H9 (cell line): ENCODE results near the gene RAB9A. TPM values are rescaled to one million over a fixed set of nuclear protein-coding genes. Genes with fewer than 3 reads are reported as not detected.

ENCODE experiments used
- DNase-seq: peaks from one replicate; pipeline ENCODE4 v3.0.0-alpha.2; 2017
- H2AFZ ChIP-seq: one replicate; pipeline ENCODE4 v1.6.1; 2013; ENCODE audit warnings: mild to moderate bottlenecking, low read length, control low read depth, moderate library complexity
- H2AK5ac ChIP-seq: 2 replicates; pipeline ENCODE4 v1.6.1; 2013; ENCODE audit warnings: low read length, control low read depth, mixed read lengths; ENCODE audit not compliant: insufficient read length
- H2BK120ac ChIP-seq: one replicate; pipeline ENCODE4 v1.6.1; 2013; ENCODE audit warnings: low read depth, mild to moderate bottlenecking, low read length, control low read depth, inconsistent platforms; ENCODE audit not compliant: poor library complexity, severe bottlenecking
- H2BK12ac ChIP-seq: 2 replicates; pipeline ENCODE4 v1.6.1; 2013; ENCODE audit warnings: low read length, control low read depth, mixed read lengths, low read depth; ENCODE audit not compliant: insufficient read length
- H2BK15ac ChIP-seq: 2 replicates; pipeline ENCODE4 v1.6.1; 2013; ENCODE audit warnings: low read depth, low read length, control low read depth
- H2BK20ac ChIP-seq: one replicate; pipeline ENCODE4 v1.6.1; 2013; ENCODE audit warnings: low read depth, mild to moderate bottlenecking, low read length, control low read depth, inconsistent platforms; ENCODE audit not compliant: poor library complexity, severe bottlenecking
- H2BK5ac ChIP-seq: 2 replicates; pipeline ENCODE4 v1.6.1; 2013; ENCODE audit warnings: low read length, control low read depth, mixed read lengths; ENCODE audit not compliant: insufficient read length
- H3K14ac ChIP-seq: 2 replicates; pipeline ENCODE4 v1.6.1; 2013; ENCODE audit warnings: low read length, control low read depth; ENCODE audit not compliant: insufficient read depth
- H3K18ac ChIP-seq: 2 replicates; pipeline ENCODE4 v1.6.1; 2013; ENCODE audit warnings: low read depth, mild to moderate bottlenecking, mixed read lengths, low read length, control low read depth; ENCODE audit not compliant: insufficient read length
- H3K23ac ChIP-seq: 2 replicates; pipeline ENCODE4 v1.6.1; 2013; ENCODE audit warnings: low read length, control low read depth, mixed read lengths, low read depth; ENCODE audit not compliant: insufficient read length
- H3K23me2 ChIP-seq: 2 replicates; pipeline ENCODE4 v1.6.1; 2013; ENCODE audit warnings: low read depth, mild to moderate bottlenecking, mixed read lengths, low read length, control low read depth; ENCODE audit not compliant: insufficient read length, poor library complexity, severe bottlenecking
- H3K27ac ChIP-seq: 2 replicates; pipeline ENCODE4 v1.5.1; 2013; ENCODE audit warnings: low read length, control low read depth, mixed read lengths, low read depth; ENCODE audit not compliant: insufficient read length
- H3K27me3 ChIP-seq: 2 replicates; pipeline ENCODE4 v1.6.1; 2013; ENCODE audit warnings: low read length, control low read depth, inconsistent platforms; ENCODE audit not compliant: insufficient read depth
- H3K4ac ChIP-seq: 2 replicates; pipeline ENCODE4 v1.6.1; 2013; ENCODE audit warnings: low read depth, mild to moderate bottlenecking, control low read depth, inconsistent platforms, low read length, moderate library complexity
- H3K4me1 ChIP-seq: 2 replicates; pipeline ENCODE4 v1.6.1; 2013; ENCODE audit warnings: low read length, control low read depth, inconsistent platforms; ENCODE audit not compliant: insufficient read depth
- H3K4me2 ChIP-seq: 2 replicates; pipeline ENCODE4 v1.6.1; 2013; ENCODE audit warnings: low read length, control low read depth, mixed read lengths; ENCODE audit not compliant: insufficient read length, insufficient read depth
- H3K56ac ChIP-seq: 2 replicates; pipeline ENCODE4 v1.6.1; 2013; ENCODE audit warnings: low read depth, mild to moderate bottlenecking, mixed read lengths, low read length, control low read depth; ENCODE audit not compliant: insufficient read length
- H3K79me1 ChIP-seq: 2 replicates; pipeline ENCODE4 v1.6.1; 2013; ENCODE audit warnings: low read depth, mild to moderate bottlenecking, moderate library complexity, low read length, control low read depth, inconsistent platforms; ENCODE audit not compliant: insufficient read depth, poor library complexity, severe bottlenecking
- H3K79me2 ChIP-seq: 2 replicates; pipeline ENCODE4 v1.6.1; 2013; ENCODE audit warnings: low read length, control low read depth, inconsistent platforms; ENCODE audit not compliant: insufficient read depth
- H3K9ac ChIP-seq: 2 replicates; pipeline ENCODE4 v1.6.1; 2013; ENCODE audit warnings: low read length, control low read depth, mixed read lengths; ENCODE audit not compliant: insufficient read length; ENCODE audit errors: extremely low read depth
- H3K9me3 ChIP-seq: one replicate; pipeline ENCODE4 v1.6.1; 2013; ENCODE audit warnings: low read depth, low read length, inconsistent platforms; ENCODE audit not compliant: control insufficient read depth
- H3T11ph ChIP-seq: one replicate; pipeline ENCODE4 v1.6.1; 2013; ENCODE audit warnings: mild to moderate bottlenecking, low read length, control low read depth, inconsistent platforms
- H4K20me1 ChIP-seq: one replicate; pipeline ENCODE4 v1.6.1; 2013; ENCODE audit not compliant: control insufficient read depth, insufficient read length, insufficient read depth
- H4K5ac ChIP-seq: 2 replicates; pipeline ENCODE4 v1.6.1; 2013; ENCODE audit warnings: low read depth, mild to moderate bottlenecking, mixed read lengths, low read length, control low read depth; ENCODE audit not compliant: insufficient read length
- H4K8ac ChIP-seq: replicated peaks from 2 replicates; pipeline ENCODE4 v1.6.1; 2013; ENCODE audit warnings: low read length, control low read depth, mixed read lengths, low read depth; ENCODE audit not compliant: insufficient read length
- H4K91ac ChIP-seq: 2 replicates; pipeline ENCODE4 v1.6.1; 2013; ENCODE audit warnings: low read depth, mild to moderate bottlenecking, moderate library complexity, mixed read lengths, low read length, control low read depth; ENCODE audit not compliant: insufficient read length
- H3K27ac Mint-ChIP-seq, 3 experiments: 2 replicates in 2 of 3; 3 replicates in 1 of 3; pipeline ENCODE4 v1.8.0; 2020 to 2021; ENCODE audit warnings: mixed read lengths in 3 of 3, mild to moderate bottlenecking in 1 of 3, moderate library complexity in 1 of 3
- H3K27me3 Mint-ChIP-seq: 2 replicates; pipeline ENCODE4 v1.8.0; 2021; ENCODE audit warnings: low read depth, mild to moderate bottlenecking, moderate library complexity, mixed read lengths
- H3K36me3 Mint-ChIP-seq, 3 experiments: 2 replicates in 2 of 3; 3 replicates in 1 of 3; pipeline ENCODE4 v1.8.0; 2020 to 2021; ENCODE audit warnings: low read depth in 3 of 3, mixed read lengths in 3 of 3; ENCODE audit not compliant: insufficient read depth in 1 of 3
- H3K4me1 Mint-ChIP-seq, 2 experiments: 2 replicates each; pipeline ENCODE4 v1.8.0; 2020; ENCODE audit warnings: mixed read lengths in 2 of 2
- H3K4me3 Mint-ChIP-seq, 2 experiments: 2 replicates in 1 of 2; 3 replicates in 1 of 2; pipeline ENCODE4 v1.8.0; 2020 to 2021; ENCODE audit warnings: mild to moderate bottlenecking in 2 of 2, mixed read lengths in 2 of 2, moderate library complexity in 1 of 2
- H3K9me3 Mint-ChIP-seq, 2 experiments: 2 replicates in 1 of 2; 3 replicates in 1 of 2; pipeline ENCODE4 v1.8.0; 2020; ENCODE audit warnings: mild to moderate bottlenecking in 2 of 2, mixed read lengths in 2 of 2, moderate library complexity in 1 of 2
- WGBS: extraction: QIAGEN DNeasy Blood & Tissue Kit; methylation state at CpG from one replicate; pipeline ENCODE4 v1.1.7; 2013; ENCODE audit warnings: missing lambda C conversion rate, low lambda C conversion rate, mixed read lengths; ENCODE audit not compliant: insufficient read length; ENCODE audit errors: extremely low coverage; 5-methylcytosine and 5-hydroxymethylcytosine counted together
- total RNA-seq: library from RNA; stranded (reverse); gene quantifications from 2 replicates; pipeline ENCODE4 v1.2.1, GENCODE V29; 2021
- TF ChIP-seq, protein P1 (sequence below): fragments of 200-600 bp; sonication (generic); conservative IDR thresholded peaks from 3 replicates; pipeline ENCODE4 v1.8.0; 2021; ENCODE audit warnings: antibody characterized with exemption, mild to moderate bottlenecking

Gene RAB9A
- total RNA-seq, 1 experiment from 2014 or later: 21.3 TPM

DNA sequence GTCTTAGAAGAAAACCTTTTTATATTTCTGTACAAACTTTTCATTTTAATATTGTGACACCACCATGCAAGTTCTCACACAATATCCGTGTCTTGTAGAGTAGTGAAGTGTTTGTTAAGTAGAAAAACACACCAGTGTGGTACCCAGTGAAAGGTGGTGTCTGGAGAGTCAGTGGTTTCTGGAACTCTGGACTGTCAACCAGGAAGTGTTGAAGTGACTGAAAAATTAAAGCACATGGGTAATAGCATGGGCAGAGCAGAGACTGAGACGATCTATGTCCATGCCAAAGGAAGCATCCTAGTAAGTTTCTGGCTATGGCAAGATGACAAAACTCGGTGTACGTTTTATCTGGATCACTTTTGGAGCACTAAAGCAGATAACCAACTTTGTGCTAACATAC lies 22.2 kb downstream of the RAB9A start:
- no peak overlapping the region for H3K27ac Mint-ChIP-seq
- H4K8ac ChIP-seq: no peak overlapping the region
- no peak overlapping the region for H2BK12ac ChIP-seq
- no peak for DNase-seq
- H3K23ac ChIP-seq: no peak overlapping the region
- H3K27me3 Mint-ChIP-seq: no peaks in the 10 kb centered on the region; the same call in 1 of the 2 replicates
- no peak overlapping the region for H3K56ac ChIP-seq
- H3K4ac ChIP-seq: no peak overlapping the region
- H3K27ac ChIP-seq: no peak overlapping the region
- no peaks in the 10 kb centered on the region for H3K23me2 ChIP-seq
- no peaks in the 10 kb centered on the region for H3K79me2 ChIP-seq
- no peak overlapping the region for H3K14ac ChIP-seq
- no peak overlapping the region for H4K91ac ChIP-seq
- no peak overlapping the region for H2AFZ ChIP-seq
- no peak overlapping the region for H2BK120ac ChIP-seq
- no peaks in the 10 kb centered on the region for H3K27me3 ChIP-seq
- no peak overlapping the region for H3K18ac ChIP-seq
- H2BK15ac ChIP-seq: no peak overlapping the region
- H3K9me3 Mint-ChIP-seq: peaks cover 16 to 27% of the 10 kb centered on the region in 2 experiments
- no peak overlapping the region for H2BK5ac ChIP-seq
- H3K36me3 Mint-ChIP-seq: peaks cover 10 to 47% (median 30%) of the 10 kb centered on the region in 3 experiments
- no peak overlapping the region for H3T11ph ChIP-seq
- no peak overlapping the region for H2BK20ac ChIP-seq
- H3K9ac ChIP-seq: no peak overlapping the region
- no peak overlapping the region for H2AK5ac ChIP-seq
- peaks cover 0 to 16% of the 10 kb centered on the region in 2 experiments; a peak in 3 of 4 replicates for H3K4me1 Mint-ChIP-seq
- no CpG with 5 or more reads among the region's 4 CpGs for WGBS
- H4K5ac ChIP-seq: no peak overlapping the region
- H3K4me3 Mint-ChIP-seq: no peak overlapping the region
- no peak overlapping the region for H3K4me2 ChIP-seq
- TF ChIP-seq, protein P1, sequence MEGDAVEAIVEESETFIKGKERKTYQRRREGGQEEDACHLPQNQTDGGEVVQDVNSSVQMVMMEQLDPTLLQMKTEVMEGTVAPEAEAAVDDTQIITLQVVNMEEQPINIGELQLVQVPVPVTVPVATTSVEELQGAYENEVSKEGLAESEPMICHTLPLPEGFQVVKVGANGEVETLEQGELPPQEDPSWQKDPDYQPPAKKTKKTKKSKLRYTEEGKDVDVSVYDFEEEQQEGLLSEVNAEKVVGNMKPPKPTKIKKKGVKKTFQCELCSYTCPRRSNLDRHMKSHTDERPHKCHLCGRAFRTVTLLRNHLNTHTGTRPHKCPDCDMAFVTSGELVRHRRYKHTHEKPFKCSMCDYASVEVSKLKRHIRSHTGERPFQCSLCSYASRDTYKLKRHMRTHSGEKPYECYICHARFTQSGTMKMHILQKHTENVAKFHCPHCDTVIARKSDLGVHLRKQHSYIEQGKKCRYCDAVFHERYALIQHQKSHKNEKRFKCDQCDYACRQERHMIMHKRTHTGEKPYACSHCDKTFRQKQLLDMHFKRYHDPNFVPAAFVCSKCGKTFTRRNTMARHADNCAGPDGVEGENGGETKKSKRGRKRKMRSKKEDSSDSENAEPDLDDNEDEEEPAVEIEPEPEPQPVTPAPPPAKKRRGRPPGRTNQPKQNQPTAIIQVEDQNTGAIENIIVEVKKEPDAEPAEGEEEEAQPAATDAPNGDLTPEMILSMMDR: no peak
- no peaks in the 10 kb centered on the region for H3K9me3 ChIP-seq
- H4K20me1 ChIP-seq: no peaks in the 10 kb centered on the region
- no peaks in the 10 kb centered on the region for H3K79me1 ChIP-seq
- peaks cover 3% of the 10 kb centered on the region; the same call in 1 of the 2 replicates for H3K4me1 ChIP-seq
